ENCODE results near the gene WASF1. TPM values are rescaled to one million over a fixed set of nuclear protein-coding genes. Genes with fewer than 3 reads are reported as not detected.

The WASF1 gene
- total and polyA plus RNA-seq, 7 donors, result 0.92 to 34.9 (median 10.2) TPM

GRCh38 chr6:110098511-110099116, 80.9 kb downstream of the WASF1 start:
- DNase-seq, result no peak
- H3K27ac ChIP-seq, result no peak overlapping the region

GRCh38 chr6:110097443-110097842, 82.0 kb downstream of the WASF1 start:
- TF ChIP-seq CTCF (IDR thresholded peaks at IDR 0.05), result no peak
- no peak for TF ChIP-seq POLR2AphosphoS5 (IDR thresholded peaks at IDR 0.05)
- TF ChIP-seq EP300 (IDR thresholded peaks at IDR 0.05), result no peak
- TF ChIP-seq POLR2A (IDR thresholded peaks at IDR 0.05), result no peak
- H3K4me3 ChIP-seq, result no peak overlapping the region
- 56 to 58% methylated on average over 3 of the region's 3 CpGs for WGBS, 2 donors
- peaks cover 0 to 23% (median 7%) of the 10 kb centered on the region in 4 donors for H3K36me3 ChIP-seq
- no peaks in the 10 kb centered on the region for H3K27me3 ChIP-seq
- intact Hi-C loops (cut with DNase I), result no loop called here
- no peak for DNase-seq
- H3K4me1 ChIP-seq, result peaks cover 0 to 15% (median 7%) of the 10 kb centered on the region in 4 donors
- no peaks in the 10 kb centered on the region for H3K9me3 ChIP-seq
- H3K27ac ChIP-seq, result peak overlapping the region in 3 of 4 donors; percentile 18 to 43 (median 32)

More at GRCh38 chr6:110098511-110099116, 80.9 kb downstream of the WASF1 start:
- no peak overlapping the region for H3K4me3 ChIP-seq
- H3K36me3 ChIP-seq, result peaks cover 0 to 34% (median 7%) of the 10 kb centered on the region in 4 donors
- 89 to 92% methylated on average over 7 of the region's 7 CpGs for WGBS, 2 donors
- H3K9me3 ChIP-seq, result no peaks in the 10 kb centered on the region
- intact Hi-C loops (cut with DNase I), result no loop called here
- TF ChIP-seq EP300 (IDR thresholded peaks at IDR 0.05) (no peak), CTCF (IDR thresholded peaks at IDR 0.05) (no peak), POLR2A (IDR thresholded peaks at IDR 0.05) (no peak), POLR2AphosphoS5 (IDR thresholded peaks at IDR 0.05) (no peak)
- H3K4me1 ChIP-seq, result peaks cover 0 to 15% (median 7%) of the 10 kb centered on the region in 4 donors
- no peaks in the 10 kb centered on the region for H3K27me3 ChIP-seq

- no peak for DNase-seq
- H3K4me3 ChIP-seq, result no peak overlapping the region
- intact Hi-C loops (cut with DNase I), result no loop called here
- no peaks in the 10 kb centered on the region for H3K9me3 ChIP-seq
- no peak for TF ChIP-seq EP300 (IDR thresholded peaks at IDR 0.05)
- no peak for TF ChIP-seq POLR2AphosphoS5 (IDR thresholded peaks at IDR 0.05)
- peaks cover 0 to 15% (median 7%) of the 10 kb centered on the region in 4 donors for H3K4me1 ChIP-seq
- peak overlapping the region in 2 of 4 donors; percentile 18 to 43 for H3K27ac ChIP-seq
- no peaks in the 10 kb centered on the region for H3K27me3 ChIP-seq
- 93 to 96% methylated on average over 1 of the region's 1 CpG for WGBS, 2 donors
- H3K36me3 ChIP-seq, result peaks cover 0 to 9% (median under 1%) of the 10 kb centered on the region in 4 donors
Observed at GRCh38 chr6:110095935-110096334, 83.5 kb downstream of the WASF1 start.

GRCh38 chr6:110095101-110095500, 84.4 kb downstream of the WASF1 start:
- Histone ChIP-seq H3K4me1 (peaks cover 0 to 15% (median 7%) of the 10 kb centered on the region in 4 donors), H3K4me3 (no peak overlapping the region), H3K27me3 (no peaks in the 10 kb centered on the region), H3K27ac (no peak overlapping the region), H3K36me3 (peaks cover 0 to under 1% (median 0%) of the 10 kb centered on the region in 4 donors), H3K9me3 (no peaks in the 10 kb centered on the region)
- TF ChIP-seq EP300 (IDR thresholded peaks at IDR 0.05), result no peak
- no peak for TF ChIP-seq POLR2AphosphoS5 (IDR thresholded peaks at IDR 0.05)
- no peak for TF ChIP-seq CTCF (IDR thresholded peaks at IDR 0.05)
- no peak for TF ChIP-seq POLR2A (IDR thresholded peaks at IDR 0.05)
- DNase-seq, result no peak
- intact Hi-C loops (cut with DNase I), result no loop called here
- WGBS, 2 donors, result 85 to 87% methylated on average over 1 of the region's 1 CpG

- no peak for DNase-seq
- Histone ChIP-seq H3K4me3 (no peak overlapping the region), H3K9me3 (no peaks in the 10 kb centered on the region), H3K36me3 (no peaks in the 10 kb centered on the region), H3K27me3 (no peaks in the 10 kb centered on the region), H3K27ac (no peak overlapping the region), H3K4me1 (peaks cover 0 to 15% (median 7%) of the 10 kb centered on the region in 4 donors)
- TF ChIP-seq EP300 (IDR thresholded peaks at IDR 0.05), result no peak
- no peak for TF ChIP-seq CTCF (IDR thresholded peaks at IDR 0.05)
- no peak for TF ChIP-seq POLR2A (IDR thresholded peaks at IDR 0.05)
- TF ChIP-seq POLR2AphosphoS5 (IDR thresholded peaks at IDR 0.05), result no peak
- 89 to 94% methylated on average over 1 of the region's 1 CpG for WGBS, 2 donors
- intact Hi-C loops (cut with DNase I), result no loop called here
Observed at GRCh38 chr6:110093981-110094380, 85.5 kb downstream of the WASF1 start.
